Measurements from ENCODE around the gene SURF1.

DNA sequence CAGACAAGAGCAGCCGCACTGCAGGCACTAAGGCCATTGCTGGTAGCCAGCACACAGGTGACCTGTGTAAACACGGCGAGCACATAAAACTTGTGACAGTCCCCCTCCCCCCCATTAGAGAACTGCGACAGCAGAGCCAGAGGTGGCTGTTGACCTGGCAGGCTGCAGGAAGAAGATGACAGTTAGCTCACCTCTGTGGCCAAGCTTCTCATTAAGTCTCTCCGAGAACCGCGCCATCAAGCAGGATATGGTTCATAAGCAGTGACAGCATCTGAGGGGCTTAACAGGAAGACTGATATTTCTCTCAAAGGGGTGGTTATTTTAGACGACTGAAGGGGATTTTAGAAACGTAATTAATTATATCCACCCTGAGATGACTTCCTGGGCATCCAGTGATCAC, 14.4 kb upstream of the SURF1 start:
- TF ChIP-seq, protein P1, sequence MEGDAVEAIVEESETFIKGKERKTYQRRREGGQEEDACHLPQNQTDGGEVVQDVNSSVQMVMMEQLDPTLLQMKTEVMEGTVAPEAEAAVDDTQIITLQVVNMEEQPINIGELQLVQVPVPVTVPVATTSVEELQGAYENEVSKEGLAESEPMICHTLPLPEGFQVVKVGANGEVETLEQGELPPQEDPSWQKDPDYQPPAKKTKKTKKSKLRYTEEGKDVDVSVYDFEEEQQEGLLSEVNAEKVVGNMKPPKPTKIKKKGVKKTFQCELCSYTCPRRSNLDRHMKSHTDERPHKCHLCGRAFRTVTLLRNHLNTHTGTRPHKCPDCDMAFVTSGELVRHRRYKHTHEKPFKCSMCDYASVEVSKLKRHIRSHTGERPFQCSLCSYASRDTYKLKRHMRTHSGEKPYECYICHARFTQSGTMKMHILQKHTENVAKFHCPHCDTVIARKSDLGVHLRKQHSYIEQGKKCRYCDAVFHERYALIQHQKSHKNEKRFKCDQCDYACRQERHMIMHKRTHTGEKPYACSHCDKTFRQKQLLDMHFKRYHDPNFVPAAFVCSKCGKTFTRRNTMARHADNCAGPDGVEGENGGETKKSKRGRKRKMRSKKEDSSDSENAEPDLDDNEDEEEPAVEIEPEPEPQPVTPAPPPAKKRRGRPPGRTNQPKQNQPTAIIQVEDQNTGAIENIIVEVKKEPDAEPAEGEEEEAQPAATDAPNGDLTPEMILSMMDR (IDR thresholded peaks at IDR 0.05; ENCODE audit: insufficient read depth, low read length, poor library complexity, severe bottlenecking) = no peak
- TF ChIP-seq EZH2phosphoT487 (conservative IDR thresholded peaks at IDR 0.05; ENCODE audit: low read length) = no peak
